AG09309 (cell line): ENCODE data around the gene NRSN1.

Experiments
- DNase-seq: peaks from one replicate; pipeline ENCODE4 v3.0.0-alpha.2; 2010; ENCODE audit warnings: low read depth
- H3K4me3 ChIP-seq: 2 replicates; pipeline ENCODE4 v1.5.1; 2011; ENCODE audit warnings: mild to moderate bottlenecking, low read depth, low read length, moderate library complexity; ENCODE audit not compliant: control insufficient read depth
- CTCF ChIP-seq: IDR thresholded peaks from 2 replicates; pipeline ENCODE4 v1.5.1; 2011; ENCODE audit warnings: mild to moderate bottlenecking, low read depth, low read length, inconsistent platforms; ENCODE audit not compliant: insufficient read depth, control insufficient read depth; ENCODE audit errors: missing control alignments

The NRSN1 gene

GRCh38 chr6:24108056-24108455 lies 18.0 kb upstream of the NRSN1 start:
- no peak for TF ChIP-seq CTCF
- no peak for DNase-seq
- no peak overlapping the region for H3K4me3 ChIP-seq

- DNase-seq, result no peak
- no peak for TF ChIP-seq CTCF
- H3K4me3 ChIP-seq, result no peak overlapping the region
These were observed 15.6 kb upstream of the NRSN1 start for GRCh38 chr6:24110417-24110816.

GRCh38 chr6:24113891-24114290 lies 12.1 kb upstream of the NRSN1 start:
- DNase-seq, result no peak
- TF ChIP-seq CTCF, result no peak
- H3K4me3 ChIP-seq, result no peak overlapping the region

GRCh38 chr6:24117021-24117420 lies 9.0 kb upstream of the NRSN1 start:
- no peak for DNase-seq
- H3K4me3 ChIP-seq, result no peak overlapping the region
- no peak for TF ChIP-seq CTCF

- H3K4me3 ChIP-seq, result no peak overlapping the region
These were observed 3.9 kb upstream of the NRSN1 start for GRCh38 chr6:24122139-24122538.

GRCh38 chr6:24126586-24127192 lies 674 bp downstream of the NRSN1 start:
- no peak overlapping the region for H3K4me3 ChIP-seq
- no peak for TF ChIP-seq CTCF
- DNase-seq, result no peak

More at GRCh38 chr6:24122139-24122538, 3.9 kb upstream of the NRSN1 start:
- TF ChIP-seq CTCF, result no peak
- no peak for DNase-seq

GRCh38 chr6:24127316-24127715 lies 1.3 kb downstream of the NRSN1 start:
- DNase-seq, result no peak
- no peak for TF ChIP-seq CTCF
- no peak overlapping the region for H3K4me3 ChIP-seq
